Thyroid gland (tissue), 4 donors: ENCODE data around the gene BEND7. TPM values are rescaled to one million over a fixed set of nuclear protein-coding genes. Genes with fewer than 3 reads are reported as not detected.

ENCODE experiments used
- DNase-seq, 2 donors: peaks; one replicate each; pipeline ENCODE4 v3.0.0-alpha.2; 2019
- H3K27ac ChIP-seq, 3 donors: fragments of 200-600 bp; sonication (generic); 1 replicate in 2 of 3; 2 replicates in 1 of 3; pipeline ENCODE4 v1.5.1; 2016 to 2019; ENCODE audit warnings: mild to moderate bottlenecking in 1 of 3, moderate library complexity in 1 of 3
- H3K27me3 ChIP-seq: fragments of 200-600 bp; sonication (generic); one replicate; pipeline ENCODE4 v1.5.1; 2019
- H3K36me3 ChIP-seq, 2 donors: fragments of 200-600 bp; sonication (generic); one replicate each; pipeline ENCODE4 v1.5.1; 2016 to 2019
- H3K4me1 ChIP-seq, 2 donors: fragments of 200-600 bp; sonication (generic); one replicate each; pipeline ENCODE4 v1.5.1; 2017 to 2019
- H3K4me3 ChIP-seq, 3 donors: fragments of 200-600 bp; sonication (generic); replicated peaks in 1 of 3; 1 replicate in 2 of 3; 2 replicates in 1 of 3; pipeline ENCODE4 v1.5.1; 2016; ENCODE audit warnings: mild to moderate bottlenecking in 1 of 3
- H3K9me3 ChIP-seq: fragments of 200-600 bp; sonication (generic); one replicate; pipeline ENCODE4 v1.5.1; 2017
- POLR2A ChIP-seq, 2 donors: fragments of 450-650 bp; IDR thresholded peaks; one replicate each; pipeline ENCODE4 v1.6.1; 2017; ENCODE audit warnings: antibody characterized with exemption in 2 of 2, mild to moderate bottlenecking in 2 of 2, moderate library complexity in 1 of 2
- WGBS, 2 donors: methylation state at CpG; one replicate each; pipeline ENCODE4 v1.1.5; 2017; 5-methylcytosine and 5-hydroxymethylcytosine counted together
- intact Hi-C: fragments of 100-400 bp; cut with DNase I; formaldehyde crosslinking; loops from one replicate; pipeline ENCODE4 v1.15.1; 2023
- total RNA-seq, 4 donors: library from RNA; depleted of rRNA; stranded (reverse); fragments of >200 nt; gene quantifications; one replicate each; pipeline ENCODE4 v1.2.3, GENCODE V29; 2016
- TF ChIP-seq, protein P1 (sequence below), 6 experiments: fragments of 200-600 bp in 3 of 6; fragments of 450-650 bp in 3 of 6; sonication (generic) in 3 of 6; IDR thresholded peaks; one replicate each; pipeline ENCODE4 v1.5.1; 2016 to 2019; ENCODE audit warnings: antibody characterized with exemption in 6 of 6, mild to moderate bottlenecking in 2 of 6, inconsistent platforms in 1 of 6, moderate library complexity in 1 of 6

Gene BEND7
- total RNA-seq, 4 donors from 2014 or later, result 51.3 to 106 (median 84.3) TPM

DNA sequence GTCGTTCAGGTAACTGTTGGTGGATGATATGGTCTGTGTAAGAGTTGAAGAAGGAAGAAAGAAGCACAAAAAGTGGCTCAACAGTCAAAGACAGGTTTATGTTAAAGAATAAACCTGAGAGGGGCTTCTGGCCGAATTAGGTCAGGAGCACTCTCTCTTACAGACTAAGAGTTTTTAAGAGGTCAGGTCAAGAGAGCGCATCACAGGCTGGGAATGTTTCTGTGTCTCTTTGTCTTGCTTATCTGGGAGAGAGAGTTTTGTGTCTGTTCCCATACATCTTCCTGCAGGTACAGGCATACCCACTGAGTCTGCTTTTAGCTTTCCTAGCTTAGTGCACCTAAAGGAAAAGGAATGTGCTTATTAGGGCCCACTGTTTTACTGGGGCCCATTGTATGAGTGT is 35.8 kb upstream of the BEND7 start:
- no peak for TF ChIP-seq POLR2A (IDR thresholded peaks at IDR 0.05)
- 77 to 79% methylated on average over 3 of the region's 3 CpGs for WGBS, 2 donors

DNA sequence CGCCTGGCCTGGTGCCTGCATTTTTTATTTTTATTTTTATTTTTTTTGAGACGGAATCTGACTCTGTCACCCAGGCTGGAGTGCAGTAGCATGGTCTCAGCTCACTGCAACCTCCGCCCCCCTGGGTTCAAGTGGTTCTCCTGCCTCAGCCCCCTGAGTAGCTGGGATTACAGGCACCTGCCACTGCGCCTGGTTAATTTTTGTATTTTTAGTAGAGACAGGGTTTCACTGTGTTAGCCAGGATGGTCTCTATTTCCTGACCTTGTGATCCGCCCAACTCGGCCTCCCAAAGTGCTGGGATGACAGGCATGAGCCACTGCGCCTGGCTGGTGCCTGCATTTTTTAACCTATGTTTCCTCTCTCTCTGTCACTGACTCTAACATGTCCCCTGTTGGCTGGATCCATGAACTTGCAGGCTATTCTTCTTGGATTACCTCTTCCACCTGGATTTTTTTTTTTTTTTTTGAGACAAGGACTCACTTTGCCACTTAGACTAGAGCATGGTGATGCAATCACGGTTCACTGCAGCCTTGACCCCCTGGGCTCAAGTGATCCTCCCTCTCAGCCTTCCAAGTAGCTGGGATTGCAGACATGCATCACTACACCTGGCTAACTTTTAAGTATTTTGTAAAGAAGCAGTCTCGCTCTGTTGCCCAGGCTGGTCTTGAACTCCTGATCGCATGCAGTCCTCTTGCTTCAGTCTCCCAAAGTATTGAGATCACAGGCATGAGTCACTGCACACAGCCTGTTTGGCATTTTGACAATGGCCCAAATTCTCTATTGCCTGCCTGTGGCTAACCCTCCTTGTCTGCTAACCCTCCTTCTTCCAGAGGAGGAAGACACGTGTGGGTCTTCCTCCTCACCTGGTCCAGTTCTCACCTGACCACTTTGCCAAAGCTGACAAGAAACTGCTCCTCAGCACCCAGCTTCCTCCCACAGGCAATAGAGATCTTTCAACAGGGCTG is 34.9 kb upstream of the BEND7 start:
- Histone ChIP-seq H3K27ac (peak overlapping the region; percentile 70 to 83 (median 80)), H3K9me3 (no peaks in the 10 kb centered on the region), H3K4me3 (no peak overlapping the region), H3K27me3 (no peaks in the 10 kb centered on the region), H3K4me1 (peaks cover 11 to 30% of the 10 kb centered on the region in 2 donors), H3K36me3 (no peaks in the 10 kb centered on the region)
- intact Hi-C loops, result no loop called here
- TF ChIP-seq, protein P1, sequence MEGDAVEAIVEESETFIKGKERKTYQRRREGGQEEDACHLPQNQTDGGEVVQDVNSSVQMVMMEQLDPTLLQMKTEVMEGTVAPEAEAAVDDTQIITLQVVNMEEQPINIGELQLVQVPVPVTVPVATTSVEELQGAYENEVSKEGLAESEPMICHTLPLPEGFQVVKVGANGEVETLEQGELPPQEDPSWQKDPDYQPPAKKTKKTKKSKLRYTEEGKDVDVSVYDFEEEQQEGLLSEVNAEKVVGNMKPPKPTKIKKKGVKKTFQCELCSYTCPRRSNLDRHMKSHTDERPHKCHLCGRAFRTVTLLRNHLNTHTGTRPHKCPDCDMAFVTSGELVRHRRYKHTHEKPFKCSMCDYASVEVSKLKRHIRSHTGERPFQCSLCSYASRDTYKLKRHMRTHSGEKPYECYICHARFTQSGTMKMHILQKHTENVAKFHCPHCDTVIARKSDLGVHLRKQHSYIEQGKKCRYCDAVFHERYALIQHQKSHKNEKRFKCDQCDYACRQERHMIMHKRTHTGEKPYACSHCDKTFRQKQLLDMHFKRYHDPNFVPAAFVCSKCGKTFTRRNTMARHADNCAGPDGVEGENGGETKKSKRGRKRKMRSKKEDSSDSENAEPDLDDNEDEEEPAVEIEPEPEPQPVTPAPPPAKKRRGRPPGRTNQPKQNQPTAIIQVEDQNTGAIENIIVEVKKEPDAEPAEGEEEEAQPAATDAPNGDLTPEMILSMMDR (IDR thresholded peaks at IDR 0.05), result peak in 1 of 6 experiments; percentile 54
- no peak for TF ChIP-seq POLR2A (IDR thresholded peaks at IDR 0.05)
- WGBS, 2 donors, result 40 to 43% methylated on average over 11 of the region's 11 CpGs
- peak; percentile 86 to 89 for DNase-seq

More for the DNA sequence above, 35.8 kb upstream of the BEND7 start:
- Histone ChIP-seq H3K27ac (peak overlapping the region; percentile 70 to 83 (median 80)), H3K4me1 (peaks cover 11 to 30% of the 10 kb centered on the region in 2 donors), H3K9me3 (no peaks in the 10 kb centered on the region), H3K27me3 (no peaks in the 10 kb centered on the region), H3K4me3 (no peak overlapping the region), H3K36me3 (no peaks in the 10 kb centered on the region)
- no peak for DNase-seq
- intact Hi-C loops, result no loop called here

DNA sequence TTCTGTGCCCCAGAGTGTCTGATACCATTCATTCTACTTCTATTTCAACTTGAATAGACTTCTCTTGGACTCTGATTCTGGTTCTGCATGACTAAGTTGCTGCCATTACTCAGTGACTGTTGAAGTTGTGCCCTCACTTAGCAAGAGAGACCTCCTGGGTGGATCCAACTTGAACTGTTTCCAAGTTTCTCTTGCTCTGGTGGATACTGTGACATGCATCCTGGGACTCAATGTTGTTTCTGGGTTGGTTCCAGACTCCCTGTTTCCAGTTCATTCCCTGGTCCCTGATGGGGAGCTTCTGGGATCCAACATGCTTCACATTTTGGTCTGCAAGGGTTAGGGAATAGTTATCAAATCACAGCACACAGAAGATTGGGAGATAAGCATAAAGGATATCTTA is 31.8 kb upstream of the BEND7 start:
- peak overlapping the region; percentile 64 to 70 (median 67) for H3K27ac ChIP-seq
- H3K4me3 ChIP-seq, result no peak overlapping the region
- no peaks in the 10 kb centered on the region for H3K36me3 ChIP-seq
- H3K9me3 ChIP-seq, result no peaks in the 10 kb centered on the region
- DNase-seq, result peak; percentile 71
- TF ChIP-seq, protein P1 (IDR thresholded peaks at IDR 0.05), result no peak
- no peak for TF ChIP-seq POLR2A (IDR thresholded peaks at IDR 0.05)
- intact Hi-C loops, result no loop called here
- H3K27me3 ChIP-seq, result no peaks in the 10 kb centered on the region
- H3K4me1 ChIP-seq, result peaks cover 11 to 30% of the 10 kb centered on the region in 2 donors

DNA sequence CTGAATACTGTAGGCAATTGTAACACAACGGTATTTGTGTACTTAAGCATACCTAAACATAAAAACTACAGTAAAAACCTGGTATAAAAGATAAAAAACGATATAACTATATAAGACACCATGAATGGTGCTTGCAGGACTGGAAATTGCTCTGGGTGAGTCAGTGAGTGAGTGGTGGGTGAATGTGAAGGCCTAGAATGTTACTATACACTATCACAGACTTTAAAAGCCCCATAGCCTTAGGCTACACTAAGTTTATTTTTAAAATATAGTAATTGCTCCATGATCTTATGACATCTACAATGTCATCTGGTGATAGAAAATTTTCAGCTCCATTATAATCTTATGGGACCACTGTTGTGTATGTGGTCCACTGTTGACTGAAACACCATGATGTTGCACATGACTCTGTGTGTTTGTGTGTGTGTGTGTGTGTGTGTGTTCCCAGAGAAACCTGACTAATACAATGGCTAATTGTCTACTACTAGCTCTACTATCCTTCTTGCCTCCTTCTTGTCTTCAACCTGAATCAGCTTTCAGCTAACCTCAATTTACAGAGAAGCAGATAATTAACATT is 30.4 kb upstream of the BEND7 start:
- WGBS, 2 donors, result 70 to 80% methylated on average over 2 of the region's 2 CpGs
- intact Hi-C loops, result no loop called here
- H3K4me3 ChIP-seq, result no peak overlapping the region
- H3K4me1 ChIP-seq, result peaks cover 11 to 25% of the 10 kb centered on the region in 2 donors
- TF ChIP-seq, protein P1 (IDR thresholded peaks at IDR 0.05), result no peak
- no peak for TF ChIP-seq POLR2A (IDR thresholded peaks at IDR 0.05)
- no peaks in the 10 kb centered on the region for H3K9me3 ChIP-seq
- H3K27me3 ChIP-seq, result no peaks in the 10 kb centered on the region
- DNase-seq, result no peak
- H3K36me3 ChIP-seq, result no peaks in the 10 kb centered on the region
- H3K27ac ChIP-seq, result no peak overlapping the region

DNA sequence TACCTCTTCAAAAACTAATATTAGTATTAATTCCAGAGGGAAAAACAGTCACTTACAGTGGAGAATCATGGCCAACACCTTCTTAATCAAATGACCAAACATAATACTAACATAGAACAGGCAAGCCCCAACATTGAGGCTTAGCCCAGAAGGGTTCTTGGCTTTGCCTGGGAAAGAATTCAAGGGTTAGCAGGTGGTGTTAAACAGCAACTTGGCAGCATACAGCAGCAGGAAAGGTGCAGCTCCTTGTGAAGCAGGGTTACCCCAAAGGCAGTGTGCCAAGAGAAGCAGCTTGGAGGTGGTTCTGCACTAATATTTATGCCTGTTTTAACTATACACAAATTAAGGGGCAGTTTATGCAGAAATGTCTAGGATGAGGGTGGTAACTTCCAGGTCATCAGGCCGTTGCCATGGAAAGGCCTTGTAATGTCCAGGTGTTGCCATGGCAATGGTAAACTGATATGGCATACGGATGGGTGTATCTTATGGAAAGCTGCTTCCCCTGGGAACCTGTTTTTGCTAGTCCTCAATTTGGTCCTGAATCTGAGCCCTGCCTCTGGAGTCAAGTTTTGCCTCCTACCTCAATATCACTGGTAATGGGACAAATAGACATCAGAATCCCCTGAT is 27.2 kb upstream of the BEND7 start:
- peak; percentile 74 to 83 for DNase-seq
- Histone ChIP-seq H3K27ac (peak overlapping the region in 1 of 3 donors; percentile 29), H3K9me3 (no peaks in the 10 kb centered on the region), H3K36me3 (no peaks in the 10 kb centered on the region), H3K27me3 (no peaks in the 10 kb centered on the region), H3K4me3 (no peak overlapping the region), H3K4me1 (peaks cover 8 to 10% of the 10 kb centered on the region in 2 donors)
- WGBS, 2 donors, result 54 to 72% methylated on average over 2 of the region's 2 CpGs
- intact Hi-C loops, result no loop called here
- TF ChIP-seq POLR2A (IDR thresholded peaks at IDR 0.05), result no peak
- TF ChIP-seq, protein P1 (IDR thresholded peaks at IDR 0.05), result no peak
